ENCODE data around the gene STIM1. TPM values are rescaled to one million over a fixed set of nuclear protein-coding genes. Genes with fewer than 3 reads are reported as not detected.

The STIM1 gene
- total RNA-seq, 1 experiment from 2014 or later: 93.6 TPM

- ChIA-PET POLR2A (interaction anchor here (0.6 kb wide), 1 partner anchor 63 kb away, joined by 3 read pairs; the partner anchor contains the start of gene RHOG), CTCF (no interaction called here)
- intact Hi-C loops (cut with micrococcal nuclease; ENCODE audit: unreplicated experiment) (no loop called here), in situ Hi-C loops (cut with HindIII; ENCODE audit: low pct_unique_long_range_greater_than_20kb, low sequenced_read_pairs) (loop anchor here (10.0 kb wide), 1 partner anchor 61 kb away; no protein-coding TSS in a partner anchor)
- Histone ChIP-seq H3K27me3 (ENCODE audit: control insufficient read depth, insufficient read depth, low read length) (no peaks in the 10 kb centered on the region), H3K27ac (ENCODE audit: low read length) (0 out of 2 replicates have a peak overlapping the region, but pooled peaks have one; percentile 5), H3K36me3 (ENCODE audit: control insufficient read depth, insufficient read depth, low read length) (no peaks in the 10 kb centered on the region), H3K9me3 (ENCODE audit: control insufficient read depth, insufficient read depth, low read depth, low read length) (no peaks in the 10 kb centered on the region), H3K4me1 (ENCODE audit: control insufficient read depth, insufficient read depth, low read length) (peaks cover 43% of the 10 kb centered on the region), H3K4me3 (ENCODE audit: low read depth in 2 of 2, low read length in 2 of 2) (no peak overlapping the region)
- DNase-seq (ENCODE audit: low read depth, low spot score) (no peak), ATAC-seq (no peak)
- no TSS peak for BruUV-seq (replicated peaks)
- TF ChIP-seq SIN3A (IDR thresholded peaks at IDR 0.05; ENCODE audit: borderline replicate concordance, insufficient read depth, low read depth, low read length): no peak
Measured at GRCh38 chr11:3903207-3903896, 47.9 kb downstream of the STIM1 start.

DNA sequence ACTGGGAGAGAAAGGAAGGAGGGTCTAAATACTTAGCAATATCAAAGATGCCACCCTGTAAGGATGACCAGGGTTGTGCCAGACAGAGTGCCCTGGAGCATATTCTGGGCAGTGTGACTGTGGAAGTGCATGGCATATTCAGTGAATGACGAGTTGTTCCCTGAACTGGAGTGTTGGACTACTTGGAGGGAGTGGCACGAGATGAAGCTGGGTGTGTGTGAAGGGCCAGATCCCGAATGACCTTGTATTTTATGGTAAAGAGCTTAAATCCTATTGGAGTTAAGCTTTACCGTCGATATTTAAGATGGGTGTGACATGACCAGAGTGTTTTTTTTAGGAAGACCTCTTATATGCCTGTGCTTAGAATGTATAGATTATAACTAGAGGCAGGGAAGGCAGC is 48.8 kb downstream of the STIM1 start:
- no peak overlapping the region for H3K4me3 ChIP-seq (ENCODE audit: low read depth in 2 of 2, low read length in 2 of 2)
- POLR2A ChIA-PET: no interaction called here
- H3K27ac ChIP-seq (ENCODE audit: low read length): peak overlapping the region; percentile 73
- BruUV-seq (replicated peaks): no TSS peak
- CTCF ChIA-PET: no interaction called here
- in situ Hi-C loops (cut with HindIII; ENCODE audit: low pct_unique_long_range_greater_than_20kb, low sequenced_read_pairs): loop anchor here (10.0 kb wide), 1 partner anchor 61 kb away; no protein-coding TSS in a partner anchor
- no peaks in the 10 kb centered on the region for H3K36me3 ChIP-seq (ENCODE audit: control insufficient read depth, insufficient read depth, low read length)
- intact Hi-C loops (cut with micrococcal nuclease; ENCODE audit: unreplicated experiment): no loop called here
- H3K27me3 ChIP-seq (ENCODE audit: control insufficient read depth, insufficient read depth, low read length): no peaks in the 10 kb centered on the region
- DNase-seq (ENCODE audit: low read depth, low spot score) (no peak), ATAC-seq (no peak)
- no peaks in the 10 kb centered on the region for H3K9me3 ChIP-seq (ENCODE audit: control insufficient read depth, insufficient read depth, low read depth, low read length)
- peaks cover 43% of the 10 kb centered on the region for H3K4me1 ChIP-seq (ENCODE audit: control insufficient read depth, insufficient read depth, low read length)
- TF ChIP-seq POLR2AphosphoS5 (IDR thresholded peaks at IDR 0.05; ENCODE audit: low read depth, low read length): no peak
- TF ChIP-seq REST (IDR thresholded peaks at IDR 0.05; ENCODE audit: insufficient read depth in 1 of 2, low read depth in 2 of 2, low read length in 1 of 2): no peak
- no peak for TF ChIP-seq TCF7L2 (IDR thresholded peaks at IDR 0.05; ENCODE audit: low read depth, low read length)
- no peak for TF ChIP-seq SIN3A (IDR thresholded peaks at IDR 0.05; ENCODE audit: borderline replicate concordance, insufficient read depth, low read depth, low read length)
- TF ChIP-seq, protein P1, sequence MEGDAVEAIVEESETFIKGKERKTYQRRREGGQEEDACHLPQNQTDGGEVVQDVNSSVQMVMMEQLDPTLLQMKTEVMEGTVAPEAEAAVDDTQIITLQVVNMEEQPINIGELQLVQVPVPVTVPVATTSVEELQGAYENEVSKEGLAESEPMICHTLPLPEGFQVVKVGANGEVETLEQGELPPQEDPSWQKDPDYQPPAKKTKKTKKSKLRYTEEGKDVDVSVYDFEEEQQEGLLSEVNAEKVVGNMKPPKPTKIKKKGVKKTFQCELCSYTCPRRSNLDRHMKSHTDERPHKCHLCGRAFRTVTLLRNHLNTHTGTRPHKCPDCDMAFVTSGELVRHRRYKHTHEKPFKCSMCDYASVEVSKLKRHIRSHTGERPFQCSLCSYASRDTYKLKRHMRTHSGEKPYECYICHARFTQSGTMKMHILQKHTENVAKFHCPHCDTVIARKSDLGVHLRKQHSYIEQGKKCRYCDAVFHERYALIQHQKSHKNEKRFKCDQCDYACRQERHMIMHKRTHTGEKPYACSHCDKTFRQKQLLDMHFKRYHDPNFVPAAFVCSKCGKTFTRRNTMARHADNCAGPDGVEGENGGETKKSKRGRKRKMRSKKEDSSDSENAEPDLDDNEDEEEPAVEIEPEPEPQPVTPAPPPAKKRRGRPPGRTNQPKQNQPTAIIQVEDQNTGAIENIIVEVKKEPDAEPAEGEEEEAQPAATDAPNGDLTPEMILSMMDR (IDR thresholded peaks at IDR 0.05): no peak

Measured in Panc1 (cell line).